HG03558 (cell line): ENCODE results near the gene KATNB1.
"Not testable (repeated sequence)": the region's sequence is repeated elsewhere in the genome, so short reads cannot be mapped to it uniquely, and the experiment has no call there.

ENCODE experiments used
- ATAC-seq: cut with Tn5 transposase; IDR thresholded peaks from one replicate; pipeline ENCODE4 v1.9.1; 2021; ENCODE audit warnings: moderate number of reproducible peaks; ENCODE audit not compliant: unreplicated experiment; ENCODE audit errors: extremely low read depth

The KATNB1 gene

DNA sequence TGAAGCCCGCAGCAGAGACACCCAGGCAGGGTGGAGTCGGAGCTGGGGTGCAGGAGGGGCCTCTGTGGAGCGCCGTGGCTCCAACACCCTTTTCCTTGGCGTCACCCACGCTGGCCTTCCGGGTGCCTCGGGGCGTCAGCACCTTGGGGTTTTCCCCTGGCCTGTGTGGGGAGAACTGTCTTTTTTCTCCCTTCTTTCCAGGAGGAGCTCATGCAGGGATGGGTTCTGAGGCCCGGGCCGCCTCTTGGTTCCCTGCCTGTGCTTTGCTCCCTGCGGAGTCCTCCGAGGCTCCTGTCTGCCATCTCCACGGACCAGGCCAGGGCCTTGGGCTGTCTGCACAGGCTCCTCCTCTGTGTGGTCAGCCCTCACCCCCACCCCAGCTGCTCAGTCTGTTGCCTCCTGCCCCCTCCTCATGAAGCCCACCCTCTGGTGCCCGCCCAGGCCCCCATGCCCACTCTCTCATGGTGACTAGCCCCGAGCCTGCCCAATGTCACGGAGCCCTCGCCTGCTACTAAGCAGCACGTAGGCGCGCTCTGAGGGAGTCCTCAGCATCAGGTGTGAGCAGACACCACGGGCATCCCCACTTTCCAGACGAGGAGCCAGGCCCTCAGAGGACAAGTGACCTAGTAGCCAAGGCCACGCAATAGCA, 5.0 kb downstream of the KATNB1 start:
- ATAC-seq: no peak

GRCh38 chr16:57741660-57742191, 6.2 kb downstream of the KATNB1 start:
- no peak for ATAC-seq

- ATAC-seq: no peak
Observed at GRCh38 chr16:57742543-57742942, 7.0 kb downstream of the KATNB1 start.

DNA sequence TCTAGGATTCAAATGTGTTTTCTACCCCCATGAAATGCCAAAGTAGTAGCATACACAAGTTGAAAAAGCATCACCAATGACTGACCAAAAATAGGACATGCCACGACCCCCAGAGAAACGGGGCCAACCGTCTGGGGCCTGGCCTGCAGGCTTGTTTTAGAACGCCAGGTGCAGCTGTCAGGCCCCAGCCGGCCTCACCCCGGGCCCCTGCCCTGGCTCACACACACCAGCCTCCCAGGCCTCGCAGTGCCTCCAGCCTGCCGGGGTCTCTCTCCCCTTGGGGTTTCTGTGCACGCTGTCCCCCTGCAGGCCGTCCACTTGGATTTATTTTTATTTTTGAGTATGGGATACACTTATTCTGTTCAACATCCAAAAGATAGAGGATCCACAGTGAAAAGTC, 7.9 kb downstream of the KATNB1 start:
- no peak for ATAC-seq

- ATAC-seq: no peak
Observed at GRCh38 chr16:57743886-57744641, 8.5 kb downstream of the KATNB1 start.

DNA sequence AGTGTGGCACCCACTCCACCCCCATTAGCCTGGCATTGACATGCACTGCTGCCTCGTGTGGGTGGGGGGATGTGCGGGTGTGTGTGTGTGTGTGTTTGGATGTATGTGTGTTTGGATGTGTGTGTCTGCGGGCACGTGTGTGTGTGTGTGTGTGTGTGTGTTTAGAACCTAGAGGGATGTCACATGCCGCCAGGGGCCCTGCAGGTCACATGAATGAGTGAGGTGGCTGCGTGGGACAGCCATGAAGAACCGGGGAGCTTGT, 9.0 kb downstream of the KATNB1 start:
- ATAC-seq: no peak

GRCh38 chr16:57745768-57746167, 10.2 kb downstream of the KATNB1 start:
- no peak for ATAC-seq

GRCh38 chr16:57746316-57746715, 10.7 kb downstream of the KATNB1 start:
- ATAC-seq: not testable (repeated sequence)

DNA sequence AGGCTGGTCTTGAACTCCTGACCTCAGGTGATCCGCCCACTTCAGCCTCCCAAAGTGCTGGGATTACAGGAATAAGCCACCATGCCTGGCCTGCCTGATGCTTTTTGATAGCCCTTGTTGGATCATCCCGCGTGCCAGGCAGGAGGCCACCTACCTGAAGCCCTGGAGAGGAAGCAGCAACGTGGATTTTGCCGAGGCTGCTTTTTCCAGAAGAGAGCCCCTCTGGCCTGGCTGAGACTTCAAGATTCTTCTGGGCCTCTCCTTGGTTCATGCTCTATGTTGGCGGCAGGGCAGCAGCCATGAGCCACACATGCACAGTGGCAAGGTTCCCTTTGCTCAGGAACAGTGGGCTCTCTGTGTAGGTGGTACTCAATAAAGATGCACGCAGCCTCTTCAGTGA, 11.5 kb downstream of the KATNB1 start:
- ATAC-seq: no peak

DNA sequence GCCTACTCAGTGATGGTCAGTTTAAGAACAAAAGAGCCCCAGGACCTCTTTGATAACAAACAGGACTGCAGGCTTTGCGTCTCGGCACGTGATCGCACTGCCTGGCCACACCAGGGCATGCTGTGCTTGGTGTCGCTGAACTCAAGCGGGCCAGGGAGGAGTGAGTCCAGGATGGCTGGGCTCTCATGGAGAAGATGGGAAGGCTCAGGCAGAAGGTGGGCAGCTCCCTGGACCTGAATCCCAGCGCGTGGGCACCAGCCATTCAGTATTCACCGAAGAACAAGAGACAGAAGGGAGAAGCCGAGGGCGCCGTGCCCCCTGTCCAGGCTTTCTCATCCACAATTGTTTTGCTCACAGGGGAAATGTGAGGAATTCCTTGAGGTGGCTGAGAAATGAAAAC, 11.9 kb downstream of the KATNB1 start:
- ATAC-seq: no peak

GRCh38 chr16:57747996-57748395, 12.4 kb downstream of the KATNB1 start:
- ATAC-seq: no peak

- no peak for ATAC-seq
Observed at GRCh38 chr16:57748596-57748995, 13.0 kb downstream of the KATNB1 start.

GRCh38 chr16:57749101-57749692, 13.6 kb downstream of the KATNB1 start:
- no peak for ATAC-seq

- no peak for ATAC-seq
Observed at GRCh38 chr16:57749856-57750452, 14.4 kb downstream of the KATNB1 start.

DNA sequence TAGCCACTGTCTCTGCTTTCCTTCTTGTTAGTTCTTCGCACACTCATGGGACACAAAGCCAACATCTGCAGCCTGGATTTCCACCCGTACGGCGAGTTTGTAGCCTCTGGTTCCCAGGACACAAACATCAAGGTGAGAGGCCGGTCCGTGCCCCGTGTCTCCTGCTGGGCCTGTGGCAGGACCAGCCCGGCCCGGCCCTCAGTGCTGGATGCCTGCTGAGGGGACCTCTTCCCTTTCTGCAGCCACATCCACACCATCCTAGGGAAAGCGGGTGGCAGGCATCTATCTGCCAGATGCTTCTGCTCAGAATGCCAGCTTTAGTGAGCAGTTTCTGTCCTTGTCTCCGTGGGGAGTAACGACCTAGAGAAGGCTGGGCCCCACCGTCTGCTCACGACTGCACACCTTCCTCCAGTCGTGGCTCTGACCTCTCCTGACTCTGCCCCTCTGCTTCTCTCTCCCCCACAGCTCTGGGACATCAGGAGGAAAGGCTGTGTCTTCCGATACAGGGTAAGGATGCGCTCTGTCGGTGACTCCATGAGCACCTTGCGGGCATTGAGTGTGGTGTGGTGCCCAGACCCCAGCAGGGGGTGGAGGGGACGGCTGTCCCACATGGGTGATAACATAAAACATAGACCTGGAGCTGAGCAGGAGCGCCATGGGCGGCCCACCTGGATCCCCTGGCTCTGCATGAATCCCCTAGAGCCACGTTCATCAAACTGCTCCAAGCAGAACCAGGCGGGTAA, 15.4 kb downstream of the KATNB1 start:
- ATAC-seq: no peak

GRCh38 chr16:57751539-57752202, 16.1 kb downstream of the KATNB1 start:
- ATAC-seq: no peak

DNA sequence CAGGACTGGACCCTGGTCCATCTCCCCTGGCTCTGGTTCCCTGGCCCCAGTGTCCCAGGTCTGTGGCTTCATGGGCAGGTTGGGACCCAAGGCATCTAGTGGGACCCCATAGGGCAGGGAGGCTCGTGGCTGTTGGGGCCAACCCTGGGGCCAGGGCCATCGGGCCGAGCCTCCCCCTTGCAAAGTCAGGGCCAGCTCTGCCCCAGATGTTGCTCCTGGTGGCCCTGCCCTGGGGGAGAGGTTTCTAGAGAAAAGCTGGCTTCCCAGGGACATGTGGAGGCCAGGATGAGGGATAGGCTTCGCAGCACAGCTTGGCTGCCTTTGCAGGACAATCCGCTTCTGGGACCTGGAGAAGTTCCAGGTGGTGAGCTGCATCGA, 16.6 kb downstream of the KATNB1 start:
- ATAC-seq: no peak

GRCh38 chr16:57752581-57753447, 17.2 kb downstream of the KATNB1 start:
- ATAC-seq: no peak
